ENCODE data around the gene CAMK2G.

GRCh38 chr10:73873142-73873837, 1.1 kb downstream of the CAMK2G start:
- TF ChIP-seq CTCF (IDR thresholded peaks at IDR 0.05; ENCODE audit: low read depth, low read length, poor library complexity, severe bottlenecking): no peak
- TF ChIP-seq EZH2phosphoT487 (IDR thresholded peaks at IDR 0.05; ENCODE audit: borderline replicate concordance, low read length): no peak

Measured in DOHH2 (cell line).